Measurements from ENCODE around the gene PTPRC.
A peak's percentile ranks its signal among the peaks of the same experiment; 100 is the strongest.

The PTPRC gene

GRCh38 chr1:198750081-198750480 lies 111.2 kb downstream of the PTPRC start:
- Histone ChIP-seq H3K18ac (ENCODE audit: low read length) (no peak overlapping the region), H2BK120ac (ENCODE audit: insufficient read depth, low read length, poor library complexity) (no peak overlapping the region), H3K27me3 (ENCODE audit: insufficient read depth, low read length) (no peaks in the 10 kb centered on the region), H3K79me2 (ENCODE audit: control insufficient read depth, insufficient read depth, low read length, poor library complexity) (no peaks in the 10 kb centered on the region), H3K14ac (ENCODE audit: low read length) (no peak overlapping the region), H3K79me1 (ENCODE audit: low read length) (no peaks in the 10 kb centered on the region), H2BK5ac (ENCODE audit: low read depth, low read length, poor library complexity) (no peak overlapping the region), H3K4ac (ENCODE audit: low read depth, low read length) (no peak overlapping the region), H2AK5ac (ENCODE audit: low read length) (no peak overlapping the region), H3K4me2 (ENCODE audit: low read length) (no peak overlapping the region), H3K9me3 (ENCODE audit: insufficient read depth, low read depth, low read length) (no peaks in the 10 kb centered on the region), H4K8ac (ENCODE audit: low read depth, low read length) (no peak overlapping the region), H3K23ac (ENCODE audit: low read length) (no peak overlapping the region), H2AFZ (ENCODE audit: insufficient read depth, low read length, poor library complexity) (no peak overlapping the region), H2BK12ac (ENCODE audit: low read length) (no peak overlapping the region), H3K9ac (ENCODE audit: low read length) (no peak overlapping the region), H4K91ac (ENCODE audit: low read depth, low read length) (no peak overlapping the region), H3K27ac (ENCODE audit: low read depth, low read length) (no peak overlapping the region), H3K4me1 (ENCODE audit: control insufficient read depth in 1 of 2, insufficient read depth in 2 of 2, low read length in 2 of 2) (no peaks in the 10 kb centered on the region), H3K4me3 (ENCODE audit: low read depth, low read length) (no peak overlapping the region), H4K12ac (ENCODE audit: low read depth, low read length) (no peak overlapping the region), H3K36me3 (ENCODE audit: control insufficient read depth in 1 of 2, insufficient read depth in 2 of 2, low read length in 2 of 2) (no peaks in the 10 kb centered on the region)
- no peak for DNase-seq
- no CpG with 5 or more reads among the region's 3 CpGs for WGBS (ENCODE audit: extremely low coverage, insufficient coverage, insufficient read length)

- Histone ChIP-seq H2BK5ac (ENCODE audit: low read depth, low read length, poor library complexity) (no peak overlapping the region), H2AFZ (ENCODE audit: insufficient read depth, low read length, poor library complexity) (no peak overlapping the region), H3K27ac (ENCODE audit: low read depth, low read length) (no peak overlapping the region), H4K12ac (ENCODE audit: low read depth, low read length) (no peak overlapping the region), H4K8ac (ENCODE audit: low read depth, low read length) (no peak overlapping the region), H3K27me3 (ENCODE audit: insufficient read depth, low read length) (no peaks in the 10 kb centered on the region), H3K4ac (ENCODE audit: low read depth, low read length) (no peak overlapping the region), H3K79me1 (ENCODE audit: low read length) (no peaks in the 10 kb centered on the region), H2BK120ac (ENCODE audit: insufficient read depth, low read length, poor library complexity) (no peak overlapping the region), H4K91ac (ENCODE audit: low read depth, low read length) (no peak overlapping the region), H3K9me3 (ENCODE audit: insufficient read depth, low read depth, low read length) (no peaks in the 10 kb centered on the region), H3K4me1 (ENCODE audit: control insufficient read depth in 1 of 2, insufficient read depth in 2 of 2, low read length in 2 of 2) (no peaks in the 10 kb centered on the region), H3K36me3 (ENCODE audit: control insufficient read depth in 1 of 2, insufficient read depth in 2 of 2, low read length in 2 of 2) (no peaks in the 10 kb centered on the region), H3K18ac (ENCODE audit: low read length) (no peak overlapping the region), H3K4me2 (ENCODE audit: low read length) (no peak overlapping the region), H3K79me2 (ENCODE audit: control insufficient read depth, insufficient read depth, low read length, poor library complexity) (no peaks in the 10 kb centered on the region), H3K23ac (ENCODE audit: low read length) (no peak overlapping the region), H3K4me3 (ENCODE audit: low read depth, low read length) (no peak overlapping the region), H3K9ac (ENCODE audit: low read length) (no peak overlapping the region), H2AK5ac (ENCODE audit: low read length) (no peak overlapping the region), H3K14ac (ENCODE audit: low read length) (no peak overlapping the region), H2BK12ac (ENCODE audit: low read length) (no peak overlapping the region)
- no CpG with 5 or more reads among the region's 3 CpGs for WGBS (ENCODE audit: extremely low coverage, insufficient coverage, insufficient read length)
- no peak for DNase-seq
Observed at GRCh38 chr1:198751741-198752140, 112.9 kb downstream of the PTPRC start.

DNA sequence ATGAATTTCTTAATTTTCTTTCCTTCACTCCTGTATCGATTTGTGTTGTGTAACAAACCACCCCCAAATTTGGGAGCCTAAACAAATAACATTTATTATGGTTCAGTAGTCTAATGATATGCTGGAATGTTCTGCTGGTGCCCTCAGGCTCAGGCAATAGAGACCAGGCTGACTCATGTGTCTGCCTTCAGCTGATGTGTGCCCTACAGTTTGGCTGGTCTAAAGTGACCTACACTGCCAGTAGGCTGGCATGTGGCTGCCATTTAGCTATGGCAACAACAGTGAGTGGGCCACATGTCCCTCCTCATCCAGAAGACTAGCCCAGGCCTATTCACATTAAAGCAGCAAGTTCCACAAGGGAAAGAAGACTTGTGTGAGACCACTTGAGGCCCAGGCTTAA lies 115.8 kb downstream of the PTPRC start:
- Histone ChIP-seq H2BK12ac (ENCODE audit: low read length) (no peak overlapping the region), H3K9me3 (ENCODE audit: insufficient read depth, low read depth, low read length) (no peaks in the 10 kb centered on the region), H4K12ac (ENCODE audit: low read depth, low read length) (no peak overlapping the region), H3K4me2 (ENCODE audit: low read length) (no peak overlapping the region), H4K91ac (ENCODE audit: low read depth, low read length) (no peak overlapping the region), H4K8ac (ENCODE audit: low read depth, low read length) (no peak overlapping the region), H3K14ac (ENCODE audit: low read length) (no peak overlapping the region), H3K79me1 (ENCODE audit: low read length) (no peaks in the 10 kb centered on the region), H3K23ac (ENCODE audit: low read length) (no peak overlapping the region), H3K79me2 (ENCODE audit: control insufficient read depth, insufficient read depth, low read length, poor library complexity) (no peaks in the 10 kb centered on the region), H3K4me3 (ENCODE audit: low read depth, low read length) (no peak overlapping the region), H3K4ac (ENCODE audit: low read depth, low read length) (no peak overlapping the region), H2BK120ac (ENCODE audit: insufficient read depth, low read length, poor library complexity) (no peak overlapping the region), H2AFZ (ENCODE audit: insufficient read depth, low read length, poor library complexity) (no peak overlapping the region), H3K4me1 (ENCODE audit: control insufficient read depth in 1 of 2, insufficient read depth in 2 of 2, low read length in 2 of 2) (no peaks in the 10 kb centered on the region), H3K9ac (ENCODE audit: low read length) (no peak overlapping the region), H2BK5ac (ENCODE audit: low read depth, low read length, poor library complexity) (no peak overlapping the region), H3K18ac (ENCODE audit: low read length) (no peak overlapping the region), H2AK5ac (ENCODE audit: low read length) (no peak overlapping the region), H3K27me3 (ENCODE audit: insufficient read depth, low read length) (no peaks in the 10 kb centered on the region), H3K36me3 (ENCODE audit: control insufficient read depth in 1 of 2, insufficient read depth in 2 of 2, low read length in 2 of 2) (no peaks in the 10 kb centered on the region), H3K27ac (ENCODE audit: low read depth, low read length) (no peak overlapping the region)
- DNase-seq, result peak; percentile 4 to 53
- WGBS (ENCODE audit: extremely low coverage, insufficient coverage, insufficient read length), result no CpG with 5 or more reads among the region's 1 CpG

DNA sequence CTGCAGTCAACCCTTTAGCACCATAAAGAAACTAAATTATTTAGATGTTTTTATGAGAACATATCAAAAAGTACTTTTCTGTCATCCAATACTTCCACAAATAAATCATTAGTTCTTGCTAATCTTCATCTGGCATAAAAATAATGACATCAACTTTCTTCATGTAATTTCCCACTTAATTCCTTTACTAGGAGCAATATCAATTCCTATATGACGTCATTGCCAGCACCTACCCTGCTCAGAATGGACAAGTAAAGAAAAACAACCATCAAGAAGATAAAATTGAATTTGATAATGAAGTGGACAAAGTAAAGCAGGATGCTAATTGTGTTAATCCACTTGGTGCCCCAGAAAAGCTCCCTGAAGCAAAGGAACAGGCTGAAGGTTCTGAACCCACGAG lies 116.9 kb downstream of the PTPRC start:
- no peak overlapping the region for H3K4me3 ChIP-seq (ENCODE audit: low read depth, low read length)
- no peak overlapping the region for H3K27ac ChIP-seq (ENCODE audit: low read depth, low read length)
- H3K9ac ChIP-seq (ENCODE audit: low read length), result no peak overlapping the region
- no peak overlapping the region for H4K8ac ChIP-seq (ENCODE audit: low read depth, low read length)
- H3K79me1 ChIP-seq (ENCODE audit: low read length), result no peaks in the 10 kb centered on the region
- H4K91ac ChIP-seq (ENCODE audit: low read depth, low read length), result no peak overlapping the region
- no peak for DNase-seq
- H4K12ac ChIP-seq (ENCODE audit: low read depth, low read length), result no peak overlapping the region
- no peak overlapping the region for H2BK120ac ChIP-seq (ENCODE audit: insufficient read depth, low read length, poor library complexity)
- no peaks in the 10 kb centered on the region for H3K4me1 ChIP-seq (ENCODE audit: control insufficient read depth in 1 of 2, insufficient read depth in 2 of 2, low read length in 2 of 2)
- H3K14ac ChIP-seq (ENCODE audit: low read length), result no peak overlapping the region
- H3K4me2 ChIP-seq (ENCODE audit: low read length), result no peak overlapping the region
- no peak overlapping the region for H2BK12ac ChIP-seq (ENCODE audit: low read length)
- no peak overlapping the region for H2AFZ ChIP-seq (ENCODE audit: insufficient read depth, low read length, poor library complexity)
- no peak overlapping the region for H2BK5ac ChIP-seq (ENCODE audit: low read depth, low read length, poor library complexity)
- WGBS (ENCODE audit: extremely low coverage, insufficient coverage, insufficient read length), result no CpG with 5 or more reads among the region's 2 CpGs
- H3K18ac ChIP-seq (ENCODE audit: low read length), result no peak overlapping the region
- H3K23ac ChIP-seq (ENCODE audit: low read length), result no peak overlapping the region
- no peaks in the 10 kb centered on the region for H3K79me2 ChIP-seq (ENCODE audit: control insufficient read depth, insufficient read depth, low read length, poor library complexity)
- no peaks in the 10 kb centered on the region for H3K27me3 ChIP-seq (ENCODE audit: insufficient read depth, low read length)
- H3K4ac ChIP-seq (ENCODE audit: low read depth, low read length), result no peak overlapping the region
- no peaks in the 10 kb centered on the region for H3K36me3 ChIP-seq (ENCODE audit: control insufficient read depth in 1 of 2, insufficient read depth in 2 of 2, low read length in 2 of 2)
- no peak overlapping the region for H2AK5ac ChIP-seq (ENCODE audit: low read length)
- H3K9me3 ChIP-seq (ENCODE audit: insufficient read depth, low read depth, low read length), result no peaks in the 10 kb centered on the region
